HPDE6-E6E7 (cell line): ENCODE data around the gene NUBPL.
"Not testable (repeated sequence)": the region's sequence is repeated elsewhere in the genome, so short reads cannot be mapped to it uniquely, and the experiment has no call there.

ENCODE experiments used
- DNase-seq: peaks from one replicate; pipeline ENCODE4 v3.0.0; 2011; ENCODE audit warnings: missing footprints; ENCODE audit errors: extremely low spot score

NUBPL gene

DNA sequence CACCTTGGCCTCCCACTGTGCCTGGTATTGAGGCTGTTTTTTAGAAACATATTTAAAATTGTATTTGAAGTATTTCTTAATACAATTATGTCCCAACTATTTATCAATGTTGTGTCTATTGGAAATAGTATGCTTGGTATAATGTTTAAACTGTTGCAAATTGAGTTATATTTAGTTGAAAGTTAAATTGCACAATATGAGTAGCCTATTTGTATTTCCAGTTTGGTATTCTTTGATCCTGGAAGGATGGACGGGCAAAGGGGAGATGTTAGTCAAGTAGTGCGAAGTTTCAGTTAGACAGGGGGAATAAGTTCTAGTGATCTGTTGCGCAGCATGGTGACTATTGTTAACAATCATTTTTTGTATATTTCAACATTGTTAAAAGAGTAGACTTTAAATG, 111.5 kb downstream of the NUBPL start:
- no peak for DNase-seq

DNA sequence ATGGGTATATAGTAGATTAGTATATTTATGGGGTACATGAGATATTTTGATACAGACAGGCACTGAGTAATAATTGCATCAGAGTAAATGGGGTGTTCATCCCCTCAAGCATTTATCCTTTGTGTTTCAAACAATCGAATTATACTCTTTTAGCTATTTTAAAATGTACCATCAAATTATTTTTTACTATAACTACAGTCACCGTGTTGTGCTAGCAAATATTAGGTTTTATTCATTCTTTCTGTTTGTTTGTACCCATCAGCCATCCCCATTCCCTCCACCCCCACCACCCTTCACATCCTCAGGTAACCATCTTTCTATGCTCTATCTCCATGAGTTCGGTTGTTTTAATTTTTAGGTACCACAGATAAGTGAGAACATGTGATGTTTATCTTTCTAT, 115.8 kb downstream of the NUBPL start:
- DNase-seq: no peak

DNA sequence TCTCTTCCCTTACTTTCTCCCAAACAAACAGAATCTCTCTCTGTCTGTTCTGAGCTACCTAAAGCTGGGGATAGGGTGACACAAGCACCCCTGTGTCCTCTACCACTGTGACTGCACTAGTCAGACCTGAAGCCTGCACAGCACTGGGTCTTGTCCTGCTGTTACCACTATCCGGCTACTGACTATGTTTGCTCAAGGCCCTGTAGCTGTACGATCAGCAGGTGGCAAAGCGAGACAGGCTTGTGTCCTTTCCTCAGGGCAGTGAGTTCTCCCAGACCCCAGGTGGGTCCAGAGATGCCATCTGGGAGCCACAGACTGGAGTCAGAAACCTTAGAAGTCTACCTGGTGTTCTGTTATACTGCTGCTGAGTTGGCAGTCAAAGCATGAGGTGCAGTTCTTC, 116.4 kb downstream of the NUBPL start:
- no peak for DNase-seq

DNA sequence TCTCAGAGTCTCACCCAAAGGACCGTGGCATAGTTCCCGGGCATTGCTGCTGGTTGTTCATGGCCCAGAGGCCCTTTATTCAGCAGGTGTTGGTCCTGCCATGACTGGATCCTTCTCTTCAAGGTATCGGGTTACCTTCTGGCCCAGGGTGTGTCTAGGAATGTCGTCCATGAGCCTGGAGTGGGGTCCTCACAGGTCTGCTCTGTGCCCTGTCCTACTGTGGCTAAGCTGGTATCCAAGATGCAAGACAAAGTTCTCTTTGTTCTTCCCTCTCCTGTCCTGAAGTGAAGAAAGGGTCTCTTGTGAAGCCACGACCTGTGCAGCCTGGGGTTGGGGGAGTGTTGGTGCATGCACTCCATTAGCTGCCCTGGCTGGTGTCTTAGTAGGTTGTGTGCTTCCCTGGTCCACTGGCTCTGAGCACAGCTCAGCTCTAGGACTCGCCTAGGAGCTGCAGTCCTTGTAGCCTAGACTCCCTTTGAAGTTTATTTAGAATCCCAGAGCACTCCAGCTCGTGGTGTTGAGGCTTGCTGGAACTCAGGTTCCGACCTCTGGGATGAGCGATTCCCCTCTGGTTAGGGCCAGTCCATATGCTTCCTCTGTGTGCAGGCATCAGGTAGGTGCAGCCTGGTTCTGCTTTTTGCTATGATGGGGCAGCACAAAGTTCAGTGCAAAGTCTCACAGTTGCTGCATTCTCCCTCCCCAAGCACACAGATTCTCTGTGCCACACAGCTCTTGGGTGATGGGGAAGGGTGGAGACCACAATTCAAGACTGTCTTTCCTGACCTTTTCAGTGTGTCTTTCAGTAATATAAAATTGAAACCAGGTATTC, 117.4 kb downstream of the NUBPL start:
- DNase-seq: no peak

DNA sequence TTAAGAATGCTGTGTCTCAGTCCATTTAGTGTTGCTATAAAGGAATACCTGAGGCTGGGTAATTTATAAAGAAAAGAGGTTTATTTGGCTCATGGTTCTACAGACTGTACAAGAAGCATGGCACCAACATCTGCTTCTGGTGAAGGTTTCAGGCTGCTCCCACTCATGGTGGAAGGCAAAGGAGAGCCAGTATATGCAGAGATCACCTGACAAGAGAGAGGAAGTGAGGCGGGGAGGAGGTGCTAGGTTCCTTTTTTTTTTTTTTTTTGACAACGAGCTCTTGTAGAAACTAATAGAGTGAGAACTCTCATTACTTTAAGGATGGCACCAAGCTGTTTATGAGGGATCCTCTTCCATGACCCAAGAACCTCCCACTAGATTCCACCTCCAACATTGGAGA, 121.6 kb downstream of the NUBPL start:
- no peak for DNase-seq

DNA sequence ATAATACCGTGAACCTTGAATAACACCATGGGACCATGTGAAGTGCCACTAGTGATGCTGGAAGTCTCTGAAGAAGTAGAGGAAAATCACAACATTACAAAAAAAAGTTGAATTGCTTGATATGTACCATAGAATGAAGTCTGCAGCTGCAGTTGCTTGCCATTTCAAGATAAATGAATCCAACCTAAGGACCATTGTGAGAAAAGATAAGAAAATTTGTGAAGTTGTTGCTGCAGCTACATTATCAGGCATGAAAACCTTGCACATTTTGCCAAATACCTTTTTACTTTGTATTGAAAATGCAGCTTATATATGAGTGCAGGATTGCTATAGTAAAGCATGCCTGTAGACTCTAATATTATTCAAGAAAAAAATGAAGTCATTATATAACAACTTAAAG, 126.5 kb downstream of the NUBPL start:
- no peak for DNase-seq

DNA sequence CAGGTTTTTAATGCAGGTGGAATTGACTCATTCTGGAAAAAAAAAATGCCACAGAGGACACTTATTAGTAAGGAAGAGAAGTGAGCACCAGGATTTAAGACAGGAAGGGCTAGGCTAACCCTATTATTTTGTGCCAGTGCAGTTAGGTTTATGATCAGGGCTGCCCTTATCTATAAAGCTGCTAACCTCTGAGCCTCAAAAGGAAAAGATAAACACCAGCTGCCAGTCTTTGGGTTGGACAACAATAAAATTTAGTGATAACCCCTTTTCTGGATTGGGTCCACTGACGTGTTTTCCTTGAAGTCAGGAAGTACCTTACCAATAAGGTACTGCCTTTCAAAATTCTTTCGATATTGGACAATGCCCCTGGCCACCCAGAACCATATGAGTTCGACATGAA, 128.9 kb downstream of the NUBPL start:
- DNase-seq: no peak

DNA sequence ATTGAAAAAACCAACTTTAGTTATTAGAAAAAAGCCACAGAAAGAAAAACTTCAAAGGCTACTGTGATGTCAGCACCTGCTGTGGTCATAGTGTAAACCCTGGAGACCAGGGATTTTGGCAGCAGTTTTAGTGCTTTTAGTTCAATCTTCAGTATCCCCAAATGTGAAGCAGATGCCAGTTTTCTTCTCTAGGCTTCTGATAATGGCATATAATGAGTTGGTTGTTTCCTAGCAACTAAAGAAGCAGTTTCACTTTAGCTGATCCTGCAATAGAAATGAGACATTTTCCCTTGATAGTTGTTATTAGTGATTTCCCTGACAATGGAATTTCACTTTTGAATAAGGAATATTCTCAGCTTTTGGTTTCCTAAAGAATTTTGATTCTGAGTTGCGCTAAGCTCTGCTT, 131.2 kb downstream of the NUBPL start:
- DNase-seq: no peak

DNA sequence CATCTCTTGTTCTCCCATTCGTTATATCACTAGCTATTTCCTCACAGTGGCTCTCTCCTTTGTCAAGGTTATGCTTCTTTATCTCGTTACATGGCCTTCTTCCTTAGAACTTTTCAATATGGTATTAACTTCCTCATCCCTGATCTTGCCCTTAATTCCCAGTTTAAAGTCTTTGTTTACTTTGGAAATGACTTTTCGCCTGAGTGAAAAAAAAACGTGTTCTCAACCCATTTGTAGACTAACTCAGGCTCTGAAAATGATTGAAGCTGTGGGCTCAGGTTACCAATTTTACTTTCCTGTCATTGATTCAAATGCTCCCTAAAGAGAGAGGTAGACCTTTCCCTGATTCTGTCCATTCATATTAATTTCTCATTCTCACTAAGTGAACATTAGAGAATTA, 135.2 kb downstream of the NUBPL start:
- DNase-seq: no peak

DNA sequence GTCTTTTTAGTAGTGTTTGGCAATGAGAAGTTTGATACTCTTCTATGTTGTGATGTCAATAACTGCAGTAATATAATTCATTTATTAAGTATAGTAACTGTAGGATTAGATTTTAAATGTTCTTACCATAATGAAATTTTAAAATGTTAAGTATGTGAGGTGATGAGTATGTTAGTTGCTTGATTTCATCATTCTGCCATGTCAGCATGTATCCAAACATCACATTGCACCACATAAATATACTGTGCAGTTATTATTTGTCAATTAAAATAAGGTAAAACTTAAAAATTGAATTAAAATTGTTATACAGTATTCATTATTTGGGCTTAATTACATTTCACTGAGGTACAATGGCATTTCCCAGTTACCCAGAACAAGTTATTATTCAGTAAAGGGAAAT, 138.6 kb downstream of the NUBPL start:
- no peak for DNase-seq

DNA sequence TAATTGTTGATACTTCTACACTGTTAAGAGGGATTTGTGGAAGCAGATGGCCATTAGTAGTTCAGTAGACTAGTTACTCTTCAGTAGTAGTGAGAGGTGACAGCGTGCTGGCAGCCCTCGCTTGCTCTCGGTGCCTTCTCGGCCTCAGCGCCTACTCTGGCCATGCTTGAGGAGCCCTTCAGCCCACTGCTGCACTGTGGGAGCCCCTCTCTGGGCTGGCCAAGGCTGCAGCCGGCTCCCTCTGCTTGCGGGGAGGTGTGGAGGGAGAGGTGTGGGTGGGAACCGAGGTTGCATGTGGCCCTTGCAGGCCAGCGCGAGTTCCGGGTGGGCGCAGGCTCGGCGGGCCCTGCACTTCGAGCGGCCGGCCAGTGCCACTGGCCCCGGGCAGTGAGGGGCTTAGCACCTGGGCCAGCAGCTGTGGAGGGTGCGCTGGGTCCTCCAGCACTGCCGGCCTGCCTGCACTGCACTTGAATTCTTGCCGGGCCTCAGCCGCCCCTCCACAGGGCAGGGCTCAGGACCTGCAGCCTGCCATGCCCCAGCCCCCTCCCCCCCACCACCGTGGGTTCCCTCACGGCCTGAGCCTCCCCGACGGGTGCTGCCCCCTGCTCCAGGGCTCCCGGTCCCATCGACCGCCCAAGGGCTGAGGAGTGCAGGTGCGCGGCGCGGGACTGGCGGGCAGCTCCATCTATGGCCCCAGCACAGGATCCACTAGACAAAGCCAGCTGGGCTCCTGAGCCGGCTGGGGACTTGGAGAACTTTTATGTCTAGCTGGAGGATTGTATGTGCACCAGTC, 139.3 kb downstream of the NUBPL start:
- DNase-seq: no peak

DNA sequence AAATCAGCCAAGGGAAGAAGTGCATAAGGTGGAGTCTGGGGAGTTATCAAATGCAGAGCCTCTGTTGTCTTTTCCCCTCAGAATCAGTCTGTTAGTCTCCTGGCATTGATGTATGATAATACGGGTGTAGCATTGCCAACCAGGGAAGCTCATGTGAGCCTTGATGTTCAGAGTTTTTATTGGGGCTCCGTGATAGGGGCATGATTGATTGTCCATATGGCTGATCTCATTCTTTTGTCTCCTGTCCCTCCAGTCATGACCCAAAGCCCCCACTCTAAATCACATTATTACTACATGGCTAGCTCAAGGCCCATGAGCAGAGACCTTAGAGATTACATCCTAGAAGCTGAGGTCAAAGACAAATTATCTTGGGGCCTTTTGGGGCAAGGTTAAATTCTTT, 140.9 kb downstream of the NUBPL start:
- DNase-seq: no peak

DNA sequence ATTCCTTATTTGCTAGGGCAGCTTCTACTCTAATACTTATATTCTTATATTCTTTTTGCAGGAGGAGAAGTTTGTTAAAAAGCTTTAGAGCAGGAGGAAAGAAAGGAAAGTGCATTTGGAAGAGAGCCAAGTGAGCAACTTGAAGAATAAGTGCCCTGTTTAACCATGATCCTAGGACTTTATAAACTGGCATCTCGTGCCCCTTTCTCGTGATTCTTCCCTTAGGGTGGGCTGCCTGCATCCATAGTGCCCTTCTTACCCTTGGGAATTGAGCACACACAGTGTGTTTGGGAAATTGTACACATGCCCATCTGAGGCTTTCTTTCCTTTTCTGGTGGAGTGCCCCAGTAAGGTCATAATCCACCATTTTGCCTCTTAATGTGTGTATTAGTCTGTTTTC, 141.9 kb downstream of the NUBPL start:
- DNase-seq: no peak

DNA sequence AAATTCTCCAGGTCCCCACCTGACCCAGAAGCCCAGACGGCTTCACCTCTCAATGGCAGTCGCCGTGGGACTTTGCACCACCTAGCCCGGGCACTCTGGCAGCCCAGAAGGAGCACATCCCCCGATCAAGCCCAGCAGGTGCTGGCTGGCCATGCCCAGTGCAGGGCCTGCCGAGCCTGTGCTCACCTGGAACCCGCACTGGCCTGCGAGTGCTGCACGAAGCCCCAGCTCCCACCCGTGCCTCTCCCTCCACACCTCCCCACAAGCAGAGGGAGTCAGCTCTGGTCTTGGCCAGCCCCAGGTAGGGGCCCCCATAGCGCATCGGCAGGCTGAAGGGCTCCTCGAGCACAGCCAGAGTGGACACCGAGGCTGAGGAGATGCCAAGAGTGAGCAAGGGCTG, 144.5 kb downstream of the NUBPL start:
- DNase-seq: no peak

DNA sequence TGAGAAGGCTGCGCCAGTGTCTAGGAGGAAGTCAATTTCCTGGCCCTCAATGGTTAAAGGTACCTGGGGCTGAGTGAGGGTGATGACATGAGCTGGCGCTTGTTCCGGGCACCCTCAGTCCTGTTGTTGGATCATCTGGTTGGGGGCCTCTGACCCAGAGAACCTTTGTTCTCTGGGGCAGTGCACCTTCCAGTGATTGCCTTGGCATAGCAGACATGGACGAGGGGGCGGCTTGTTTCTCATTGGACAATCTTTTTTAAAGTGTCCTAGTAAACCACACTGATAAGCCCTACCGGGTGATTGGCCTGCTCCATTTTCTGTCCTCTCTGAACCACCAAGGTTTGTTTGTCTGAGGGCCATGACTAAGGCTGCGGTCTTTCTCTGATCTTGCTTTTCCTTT, 147.5 kb downstream of the NUBPL start:
- not testable (repeated sequence) for DNase-seq

DNA sequence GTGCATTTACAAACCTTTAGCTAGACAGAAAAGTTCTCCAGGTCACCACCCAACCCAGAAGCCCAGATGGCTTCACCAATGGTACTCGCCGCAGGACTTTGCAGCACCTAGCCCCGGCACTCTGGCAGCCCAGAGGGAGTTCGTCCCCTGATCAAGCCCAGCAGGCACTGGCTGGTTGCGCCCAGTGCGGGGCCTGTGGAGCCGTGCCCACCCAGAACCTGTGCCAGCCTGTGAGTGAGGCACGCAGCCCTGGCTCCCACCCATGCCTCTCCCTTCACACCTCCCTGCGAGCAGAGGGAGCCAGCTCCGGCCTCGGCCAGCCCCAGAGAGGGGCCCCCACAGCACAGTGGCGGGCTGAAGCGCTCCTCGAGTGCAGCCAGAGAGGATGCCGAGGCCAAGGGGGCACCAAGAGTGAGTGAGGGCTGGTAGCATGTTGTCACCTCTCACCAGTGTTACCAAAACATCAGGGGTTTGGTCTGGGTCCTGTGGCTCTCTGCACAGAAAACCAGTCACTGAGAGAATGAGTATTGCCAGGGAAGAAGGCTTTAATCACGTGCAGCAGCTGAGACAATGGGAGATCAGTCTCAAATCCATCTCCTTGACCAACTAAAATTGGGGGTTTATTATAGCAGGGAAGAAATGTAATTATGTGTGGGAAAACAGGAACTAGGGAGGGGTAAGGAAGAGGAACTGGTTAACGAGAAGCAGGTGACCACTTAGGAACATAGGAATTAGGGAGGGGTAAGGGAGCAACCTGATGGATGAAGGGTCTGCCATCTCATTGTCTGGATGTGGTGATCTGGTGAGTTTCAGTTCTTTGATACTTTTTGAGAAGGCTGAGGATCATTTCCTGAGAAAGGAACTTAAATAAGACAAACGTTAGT, 151.3 kb downstream of the NUBPL start:
- no peak for DNase-seq

DNA sequence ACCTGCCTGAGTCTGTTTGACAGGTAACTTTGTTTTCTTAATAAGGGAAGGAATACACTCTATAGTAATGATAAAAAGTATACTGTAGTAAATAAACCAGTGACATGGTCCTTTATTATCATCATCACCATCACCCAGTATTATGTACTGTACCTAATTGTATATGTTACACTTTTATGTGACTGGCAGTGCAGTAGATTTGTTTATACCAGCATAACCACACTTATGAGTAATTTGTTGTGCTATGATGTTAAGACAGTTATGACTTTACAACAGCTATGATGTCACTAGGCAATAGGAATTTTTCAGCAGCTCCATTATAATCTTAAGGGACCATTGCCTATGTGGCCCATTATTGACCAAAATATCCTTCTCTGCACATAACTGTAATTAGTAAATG, 155.0 kb downstream of the NUBPL start:
- no peak for DNase-seq

DNA sequence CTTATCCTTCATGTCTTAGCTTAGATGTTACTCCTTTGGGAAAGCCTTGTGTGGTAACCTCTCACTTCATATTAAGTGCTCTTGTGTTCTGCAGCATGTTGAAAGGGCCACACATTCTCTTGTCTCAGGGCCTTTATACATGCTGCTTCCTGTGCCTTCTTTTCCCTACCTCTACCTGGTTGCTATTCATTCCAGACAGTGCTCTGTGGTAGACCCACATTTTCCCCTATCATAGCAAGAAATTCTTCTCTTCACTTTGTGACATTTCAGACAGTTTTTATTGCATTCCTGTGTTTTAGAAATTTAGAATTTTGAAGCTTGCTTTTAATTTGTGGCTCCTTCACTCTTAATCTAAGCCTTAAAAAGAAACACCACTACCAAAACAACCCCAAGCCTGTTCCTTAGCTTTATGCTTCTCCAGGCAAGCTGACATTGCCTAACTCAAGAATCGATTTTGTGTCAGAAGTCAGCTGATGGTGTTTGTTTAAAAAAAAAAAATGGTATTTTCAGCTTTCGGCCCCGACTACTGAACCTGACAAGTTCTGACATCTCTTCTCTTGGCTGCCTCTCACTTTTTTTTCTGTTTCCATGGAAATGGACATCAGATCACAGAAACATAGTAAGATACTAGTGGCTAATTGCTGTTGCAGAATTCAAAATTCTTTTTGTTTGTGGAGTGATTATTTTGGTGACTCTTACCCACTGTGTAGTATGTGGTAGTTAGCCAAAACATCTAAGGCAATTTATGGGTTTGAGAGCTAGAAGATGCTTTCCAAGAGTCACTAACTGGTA, 156.3 kb downstream of the NUBPL start:
- DNase-seq: no peak

DNA sequence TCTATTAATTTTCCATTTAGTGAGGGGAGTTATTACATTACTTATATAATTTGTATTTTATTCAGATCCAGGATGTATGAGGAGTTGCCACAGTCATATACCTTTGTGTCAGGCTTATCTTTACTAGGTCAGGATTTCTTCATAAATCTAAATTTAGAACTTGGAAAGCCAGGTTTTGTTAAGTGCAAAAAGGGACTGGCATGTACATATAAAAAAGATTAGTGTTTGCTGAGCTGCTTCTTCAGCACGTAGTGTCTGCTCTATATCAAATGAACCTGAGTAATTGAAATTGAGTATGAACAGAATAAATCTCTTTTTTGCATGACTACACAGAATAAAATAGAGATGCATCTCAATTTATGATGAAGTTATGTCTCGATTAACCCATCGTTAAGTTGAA, 157.4 kb downstream of the NUBPL start:
- DNase-seq: no peak

DNA sequence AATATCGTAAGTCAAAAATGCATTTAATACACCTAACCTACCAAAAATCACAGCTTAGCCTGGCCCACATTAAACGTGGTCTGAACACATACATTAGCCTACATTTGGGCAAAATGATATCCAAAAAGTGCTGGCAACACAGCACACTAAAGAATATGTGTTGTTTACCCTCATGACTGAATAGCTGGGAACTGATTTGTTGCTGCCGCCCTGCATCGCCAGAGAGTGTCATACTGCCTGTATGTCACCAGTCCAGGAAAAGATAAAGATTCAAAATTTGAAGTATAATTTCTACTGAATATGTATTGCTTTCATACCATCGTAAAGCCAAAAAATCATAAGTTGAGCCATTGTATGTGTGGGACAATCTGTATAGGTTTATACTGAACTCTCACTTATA, 157.8 kb downstream of the NUBPL start:
- no peak for DNase-seq

DNA sequence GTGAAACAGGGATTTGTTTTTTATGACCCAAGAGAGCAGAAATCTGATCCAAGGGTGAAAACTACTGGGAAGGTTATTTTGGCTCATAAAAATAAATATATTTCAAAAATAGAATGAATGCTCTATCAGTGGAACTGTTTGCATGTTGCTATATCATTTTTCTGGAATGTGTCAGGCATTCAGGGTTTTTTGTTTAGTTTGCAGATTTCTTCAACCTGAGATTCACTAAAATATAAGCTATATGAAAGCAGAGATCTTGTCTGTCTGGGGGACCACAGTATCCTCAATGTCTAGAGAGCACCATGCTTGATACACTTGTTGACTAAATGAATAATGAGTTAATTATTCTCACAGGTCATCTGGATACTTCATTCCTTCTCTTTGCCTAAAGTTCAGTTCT, 165.1 kb downstream of the NUBPL start:
- no peak for DNase-seq

DNA sequence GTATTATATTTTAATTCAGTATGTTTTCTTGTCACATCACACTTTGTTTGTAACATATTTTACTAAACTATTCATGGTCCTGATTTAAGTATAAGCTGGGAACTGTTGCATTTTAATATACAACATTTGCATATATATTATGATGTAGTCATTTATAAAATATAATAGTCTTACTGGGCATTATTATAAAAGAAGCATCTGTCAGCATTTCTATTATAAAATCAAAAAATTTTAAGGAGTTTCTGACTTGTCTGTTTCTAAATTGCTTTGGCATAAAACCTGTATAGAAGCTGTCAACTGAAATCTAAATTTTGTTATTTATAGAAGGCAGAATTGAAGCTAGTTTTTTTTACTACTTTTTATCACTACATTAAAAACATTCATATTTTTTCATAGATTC, 166.6 kb downstream of the NUBPL start:
- no peak for DNase-seq
